Measurements from ENCODE around the gene YY1AP1. TPM values are rescaled to one million over a fixed set of nuclear protein-coding genes. Genes with fewer than 3 reads are reported as not detected.
"Not testable (repeated sequence)": the region's sequence is repeated elsewhere in the genome, so short reads cannot be mapped to it uniquely, and the experiment has no call there.

The YY1AP1 gene
- total RNA-seq, 4 donors from 2014 or later, result 37.8 to 91.6 (median 63.5) TPM

- no peaks in the 10 kb centered on the region for H3K27me3 ChIP-seq
- H3K4me3 ChIP-seq, result no peak overlapping the region
- WGBS, 2 donors, result 82 to 94% methylated on average over 7 of the region's 7 CpGs
- intact Hi-C loops (cut with DNase I), result no loop called here
- no peaks in the 10 kb centered on the region for H3K9me3 ChIP-seq
- H3K27ac ChIP-seq, result no peak overlapping the region
- H3K36me3 ChIP-seq, result peaks cover 0 to 84% (median 0%) of the 10 kb centered on the region in 3 donors
- H3K4me1 ChIP-seq, result peaks cover 0 to 3% (median 0%) of the 10 kb centered on the region in 3 donors
- DNase-seq, result no peak
- TF ChIP-seq POLR2A (IDR thresholded peaks at IDR 0.05), result no peak
- TF ChIP-seq, protein P1, sequence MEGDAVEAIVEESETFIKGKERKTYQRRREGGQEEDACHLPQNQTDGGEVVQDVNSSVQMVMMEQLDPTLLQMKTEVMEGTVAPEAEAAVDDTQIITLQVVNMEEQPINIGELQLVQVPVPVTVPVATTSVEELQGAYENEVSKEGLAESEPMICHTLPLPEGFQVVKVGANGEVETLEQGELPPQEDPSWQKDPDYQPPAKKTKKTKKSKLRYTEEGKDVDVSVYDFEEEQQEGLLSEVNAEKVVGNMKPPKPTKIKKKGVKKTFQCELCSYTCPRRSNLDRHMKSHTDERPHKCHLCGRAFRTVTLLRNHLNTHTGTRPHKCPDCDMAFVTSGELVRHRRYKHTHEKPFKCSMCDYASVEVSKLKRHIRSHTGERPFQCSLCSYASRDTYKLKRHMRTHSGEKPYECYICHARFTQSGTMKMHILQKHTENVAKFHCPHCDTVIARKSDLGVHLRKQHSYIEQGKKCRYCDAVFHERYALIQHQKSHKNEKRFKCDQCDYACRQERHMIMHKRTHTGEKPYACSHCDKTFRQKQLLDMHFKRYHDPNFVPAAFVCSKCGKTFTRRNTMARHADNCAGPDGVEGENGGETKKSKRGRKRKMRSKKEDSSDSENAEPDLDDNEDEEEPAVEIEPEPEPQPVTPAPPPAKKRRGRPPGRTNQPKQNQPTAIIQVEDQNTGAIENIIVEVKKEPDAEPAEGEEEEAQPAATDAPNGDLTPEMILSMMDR (IDR thresholded peaks at IDR 0.05), result no peak
These were observed 28.5 kb upstream of the YY1AP1 start for GRCh38 chr1:155717041-155717440.

GRCh38 chr1:155715777-155716176 is 27.2 kb upstream of the YY1AP1 start:
- intact Hi-C loops (cut with DNase I), result no loop called here
- Histone ChIP-seq H3K9me3 (no peaks in the 10 kb centered on the region), H3K27ac (no peak overlapping the region), H3K4me1 (peaks cover 0 to 9% (median 0%) of the 10 kb centered on the region in 3 donors), H3K36me3 (peaks cover 0 to 78% (median 0%) of the 10 kb centered on the region in 3 donors), H3K27me3 (no peaks in the 10 kb centered on the region), H3K4me3 (no peak overlapping the region)
- WGBS, 2 donors, result 97 to 100% methylated on average over 5 of the region's 5 CpGs
- DNase-seq, result no peak
- TF ChIP-seq POLR2A (IDR thresholded peaks at IDR 0.05), result no peak
- TF ChIP-seq, protein P1 (IDR thresholded peaks at IDR 0.05), result no peak

DNA sequence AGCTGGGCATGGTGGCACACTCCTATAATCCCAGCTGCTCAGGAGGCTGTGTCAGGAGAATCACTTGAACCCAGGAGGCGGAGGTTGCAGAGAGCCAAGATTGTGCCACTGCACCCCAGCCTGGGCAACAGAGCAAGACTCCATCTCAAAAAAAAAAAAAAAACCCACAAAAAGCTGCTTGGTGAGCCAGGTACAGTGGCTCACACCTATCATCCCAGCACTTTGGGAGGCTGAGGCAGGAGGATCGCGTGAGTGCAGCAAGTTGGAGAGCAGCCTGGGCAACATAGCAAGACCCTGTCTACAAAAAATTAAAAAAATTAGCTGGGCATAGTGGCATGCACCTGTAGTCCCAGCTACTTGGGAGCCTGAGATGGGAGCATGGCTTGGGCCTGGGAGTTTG is 26.5 kb upstream of the YY1AP1 start:
- H3K9me3 ChIP-seq; H3K4me1 ChIP-seq; H3K27ac ChIP-seq; H3K27me3 ChIP-seq; intact Hi-C loops (cut with DNase I); H3K4me3 ChIP-seq; DNase-seq: not testable (repeated sequence)
- 93 to 100% methylated on average over 2 to 3 of the region's 3 CpGs for WGBS, 2 donors
- H3K36me3 ChIP-seq, result peaks cover 0 to 76% (median 0%) of the 10 kb centered on the region in 3 donors

DNA sequence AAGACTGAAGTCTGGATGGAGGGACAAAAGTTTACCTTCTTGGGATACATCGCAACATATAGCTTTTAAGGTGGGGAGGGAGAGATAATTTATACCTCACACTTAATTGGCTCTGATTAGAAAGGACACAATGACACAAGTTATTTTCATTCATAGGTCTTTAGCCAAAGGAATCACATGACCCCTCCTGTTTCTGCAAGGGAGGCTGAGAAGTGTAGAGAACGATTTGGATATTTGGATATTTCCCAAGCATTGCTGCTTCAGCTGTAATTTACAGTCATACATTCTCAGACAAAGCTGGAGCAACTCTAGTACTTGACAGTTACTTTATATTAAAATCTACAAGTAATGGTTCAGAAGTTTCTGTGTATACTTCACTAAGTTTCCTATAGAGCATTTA is 24.5 kb upstream of the YY1AP1 start:
- Histone ChIP-seq H3K4me1 (peaks cover 0 to 9% (median 0%) of the 10 kb centered on the region in 3 donors), H3K9me3 (no peaks in the 10 kb centered on the region), H3K4me3 (no peak overlapping the region), H3K27me3 (no peaks in the 10 kb centered on the region), H3K36me3 (peaks cover 0 to 73% (median 0%) of the 10 kb centered on the region in 3 donors), H3K27ac (no peak overlapping the region)
- no peak for DNase-seq
- TF ChIP-seq, protein P1 (IDR thresholded peaks at IDR 0.05), result no peak
- no peak for TF ChIP-seq POLR2A (IDR thresholded peaks at IDR 0.05)
- 58 to 66% methylated on average over 2 of the region's 2 CpGs for WGBS, 2 donors
- intact Hi-C loops (cut with DNase I), result no loop called here

DNA sequence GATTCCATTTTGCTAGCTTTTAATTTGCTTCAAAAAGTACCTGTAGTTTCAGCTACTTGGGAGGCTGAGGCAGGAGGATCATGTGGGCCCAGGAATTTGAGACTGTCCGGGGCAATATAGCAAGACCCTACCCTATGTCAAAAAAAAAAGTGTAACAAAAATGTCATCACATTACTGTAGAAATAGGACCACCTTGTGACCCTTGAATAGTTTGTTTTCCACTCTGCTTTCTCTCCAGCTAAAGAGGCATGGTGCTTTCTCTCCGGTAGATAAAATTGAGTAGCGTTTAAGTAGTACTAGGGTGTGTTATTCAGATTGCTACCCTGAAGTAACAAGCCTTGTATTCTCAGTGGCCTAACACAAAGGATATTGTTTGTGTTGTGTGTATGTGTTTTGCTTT is 24.1 kb upstream of the YY1AP1 start:
- DNase-seq; intact Hi-C loops (cut with DNase I); H3K4me1 ChIP-seq; H3K27me3 ChIP-seq; H3K9me3 ChIP-seq; H3K4me3 ChIP-seq: not testable (repeated sequence)
- Histone ChIP-seq H3K27ac (peak overlapping the region in 1 of 4 donors; percentile 44), H3K36me3 (peaks cover 0 to 68% (median 0%) of the 10 kb centered on the region in 3 donors)
- 86 to 89% methylated on average over 3 of the region's 3 CpGs for WGBS, 2 donors

DNA sequence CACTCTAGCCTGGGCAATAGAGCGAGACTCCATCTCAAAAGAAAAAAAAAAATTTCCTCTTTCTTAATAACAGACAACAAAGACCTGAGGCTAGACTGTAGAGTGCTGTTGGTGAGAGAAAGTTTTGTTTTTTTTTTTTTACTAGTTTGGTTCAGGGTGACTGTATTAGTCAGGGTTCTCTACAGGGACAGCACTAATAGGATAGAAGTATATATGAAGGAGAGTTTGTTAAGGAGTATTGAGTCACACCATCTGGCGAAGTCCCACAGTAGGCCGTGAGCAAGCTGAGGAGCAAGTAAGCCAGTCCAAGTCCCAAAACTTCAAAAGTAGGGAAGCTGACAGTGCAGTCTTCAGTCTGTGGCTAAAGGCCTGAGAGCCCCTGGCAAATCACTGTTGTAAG is 22.9 kb upstream of the YY1AP1 start:
- H3K4me3 ChIP-seq; H3K9me3 ChIP-seq; DNase-seq; H3K4me1 ChIP-seq; H3K27me3 ChIP-seq; intact Hi-C loops (cut with DNase I): not testable (repeated sequence)
- Histone ChIP-seq H3K36me3 (peaks cover 0 to 56% (median 0%) of the 10 kb centered on the region in 3 donors), H3K27ac (peak overlapping the region in 2 of 4 donors; percentile 20 to 54)
- 85 to 88% methylated on average over 1 to 2 of the region's 3 CpGs for whole genome bisulfite sequencing, 2 donors

DNA sequence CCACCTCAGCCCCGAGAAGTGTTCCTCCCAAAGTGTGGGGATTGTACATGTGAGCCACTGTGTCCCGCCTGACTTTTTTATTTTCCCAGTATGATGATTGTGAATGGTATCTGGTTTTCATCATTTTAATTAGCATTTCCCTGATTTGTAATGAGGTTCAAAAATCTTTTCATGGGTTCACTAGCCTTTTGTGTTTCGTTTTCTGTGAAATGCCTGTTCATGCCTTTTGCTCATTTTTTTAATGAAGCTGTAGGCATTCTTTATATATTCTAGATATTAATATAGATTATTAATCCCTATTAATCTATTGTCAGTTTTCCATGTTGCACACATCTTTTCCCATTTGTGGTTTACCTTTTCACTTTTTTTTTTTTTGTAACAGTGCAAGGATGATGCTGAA is 20.8 kb upstream of the YY1AP1 start:
- H3K4me3 ChIP-seq, result no peak overlapping the region
- H3K27me3 ChIP-seq, result no peaks in the 10 kb centered on the region
- no peak overlapping the region for H3K27ac ChIP-seq
- 92% methylated on average over 3 of the region's 3 CpGs for WGBS, 2 donors
- TF ChIP-seq POLR2A (IDR thresholded peaks at IDR 0.05), result no peak
- TF ChIP-seq, protein P1 (IDR thresholded peaks at IDR 0.05), result no peak
- H3K9me3 ChIP-seq, result no peaks in the 10 kb centered on the region
- intact Hi-C loops (cut with DNase I), result no loop called here
- H3K4me1 ChIP-seq, result peaks cover 0 to 20% (median 0%) of the 10 kb centered on the region in 3 donors
- H3K36me3 ChIP-seq, result peaks cover 0 to 36% (median 0%) of the 10 kb centered on the region in 3 donors
- DNase-seq, result no peak

All from esophagus squamous epithelium (tissue), 5 donors.